ENCODE results near the gene LRRC45.
A peak's percentile ranks its signal among the peaks of the same experiment; 100 is the strongest.

Gene LRRC45

DNA sequence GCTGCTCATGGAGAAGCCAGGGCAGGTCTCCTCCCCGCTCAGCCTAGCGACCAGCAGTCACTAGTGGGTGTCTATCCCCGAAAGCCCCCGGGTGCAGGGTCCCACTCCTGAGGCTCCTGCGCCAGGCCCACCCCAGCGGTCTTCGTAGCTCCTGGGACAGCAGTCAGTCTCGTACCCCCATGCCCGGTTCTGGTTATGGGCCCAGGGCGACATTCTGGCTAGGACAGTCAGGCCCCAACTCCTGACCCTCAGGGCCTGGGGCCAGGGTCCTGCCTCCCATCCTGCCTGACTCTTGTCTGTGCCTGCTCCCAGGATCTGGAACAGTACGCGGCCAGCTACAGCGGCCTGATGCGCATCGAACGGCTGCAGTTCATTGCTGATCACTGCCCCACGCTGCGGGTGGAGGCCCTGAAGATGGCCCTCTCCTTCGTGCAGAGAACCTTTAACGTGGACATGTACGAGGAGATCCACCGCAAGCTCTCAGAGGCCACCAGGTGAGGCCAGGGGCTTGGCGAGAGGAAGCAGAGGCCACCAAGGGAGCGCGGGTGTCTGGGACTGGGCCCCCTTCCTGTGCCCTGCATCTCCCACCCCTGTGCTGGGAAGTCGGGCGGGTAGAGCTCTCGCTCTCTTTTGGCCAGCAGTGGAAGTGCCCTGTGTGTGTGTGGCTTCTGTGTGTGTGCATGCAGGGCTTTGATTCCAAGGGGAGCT, 30.6 kb downstream of the LRRC45 start:
- no peak for DNase-seq

DNA sequence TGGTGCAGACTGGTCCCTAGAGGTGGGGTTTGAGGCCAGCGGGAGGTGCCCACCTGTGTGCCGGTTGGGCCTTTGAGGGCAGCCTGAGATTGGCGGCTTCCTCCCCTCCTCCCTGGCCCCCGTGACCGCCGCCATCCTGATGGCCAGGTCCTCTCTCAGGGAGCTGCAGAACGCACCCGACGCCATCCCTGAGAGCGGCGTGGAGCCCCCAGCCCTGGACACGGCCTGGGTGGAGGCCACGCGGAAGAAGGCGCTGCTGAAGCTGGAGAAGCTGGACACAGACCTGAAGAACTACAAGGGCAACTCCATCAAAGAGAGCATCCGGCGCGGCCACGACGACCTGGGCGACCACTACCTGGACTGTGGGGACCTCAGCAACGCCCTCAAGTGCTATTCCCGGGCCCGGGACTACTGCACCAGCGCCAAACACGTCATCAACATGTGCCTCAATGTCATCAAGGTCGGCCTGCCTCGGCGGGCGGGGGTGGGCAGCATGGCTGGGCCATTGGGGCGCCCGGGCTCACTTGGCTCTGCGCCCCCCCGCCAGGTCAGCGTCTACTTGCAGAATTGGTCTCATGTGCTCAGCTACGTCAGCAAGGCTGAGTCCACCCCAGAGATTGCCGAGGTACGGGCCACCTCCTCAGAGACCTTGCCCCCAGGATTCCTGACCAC, 31.4 kb downstream of the LRRC45 start:
- no peak for DNase-seq

DNA sequence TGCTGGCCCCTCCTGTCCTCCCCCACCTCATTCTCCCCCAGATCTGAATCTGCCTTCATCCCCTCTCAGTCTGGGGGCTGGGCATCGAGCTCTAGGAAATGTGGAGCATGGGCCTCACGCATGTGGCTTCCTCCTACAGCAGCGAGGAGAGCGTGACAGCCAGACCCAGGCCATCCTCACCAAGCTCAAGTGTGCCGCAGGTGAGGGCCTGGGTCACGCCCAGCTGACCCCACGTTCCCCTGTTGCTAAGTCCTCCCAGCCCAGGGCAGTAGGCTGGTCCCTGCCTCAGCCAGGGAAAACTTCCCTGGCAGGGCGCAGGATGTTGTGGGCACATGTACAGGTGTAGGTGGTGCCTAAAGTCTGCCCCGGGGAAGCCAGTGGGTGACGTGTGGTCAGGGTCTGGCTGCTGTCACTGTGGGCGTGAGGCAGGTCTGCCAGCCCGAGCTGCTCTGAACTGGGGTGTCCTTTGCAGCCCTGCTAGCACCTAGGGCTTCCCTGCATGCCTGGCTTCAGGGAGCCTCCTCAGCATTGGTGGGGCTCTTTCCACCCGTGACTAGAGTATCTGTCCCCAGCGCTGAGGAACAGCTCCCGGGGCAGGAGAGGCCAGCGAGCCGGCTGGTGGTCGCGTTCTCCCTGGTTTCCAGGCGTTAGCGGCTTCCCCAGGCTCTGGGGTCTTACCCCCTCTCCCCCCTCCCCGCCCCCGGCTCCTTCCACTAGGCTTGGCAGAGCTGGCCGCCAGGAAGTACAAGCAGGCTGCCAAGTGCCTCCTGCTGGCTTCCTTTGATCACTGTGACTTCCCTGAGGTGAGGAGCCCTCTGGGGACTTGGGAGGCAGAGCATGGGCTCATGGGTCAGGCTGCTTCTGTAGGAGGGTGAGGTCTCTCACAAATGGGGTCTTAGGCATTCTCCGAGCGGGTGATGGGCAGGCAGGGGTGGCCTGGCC, 32.2 kb downstream of the LRRC45 start:
- DNase-seq: no peak

DNA sequence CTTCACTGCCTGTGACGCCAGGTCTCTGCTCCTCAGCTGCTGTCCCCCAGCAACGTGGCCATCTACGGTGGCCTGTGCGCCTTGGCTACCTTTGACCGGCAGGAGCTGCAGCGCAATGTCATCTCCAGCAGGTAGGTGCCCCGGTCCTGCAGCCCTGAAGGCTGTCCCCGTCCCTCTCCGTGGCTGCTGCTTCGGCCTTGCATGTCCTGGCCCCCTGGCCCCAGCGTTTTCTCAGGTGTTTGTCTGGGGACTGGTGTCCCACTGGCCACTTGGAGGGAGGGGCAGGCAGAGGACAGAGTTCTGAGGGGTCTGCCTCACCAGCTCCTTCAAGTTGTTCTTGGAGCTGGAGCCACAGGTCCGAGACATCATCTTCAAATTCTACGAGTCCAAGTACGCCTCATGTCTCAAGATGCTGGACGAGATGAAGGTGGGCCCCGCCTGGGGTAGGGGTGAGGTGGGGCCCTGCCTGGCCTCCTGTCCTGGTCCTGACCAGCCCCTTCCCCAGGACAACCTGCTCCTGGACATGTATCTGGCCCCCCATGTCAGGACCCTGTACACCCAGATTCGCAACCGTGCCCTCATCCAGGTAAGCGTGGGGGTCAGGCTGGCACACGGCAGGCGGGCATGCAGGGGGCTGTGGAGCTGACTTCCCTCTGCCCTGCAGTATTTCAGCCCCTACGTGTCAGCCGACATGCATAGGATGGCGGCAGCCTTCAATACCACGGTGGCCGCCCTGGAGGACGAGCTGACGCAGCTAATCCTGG, 33.0 kb downstream of the LRRC45 start:
- no peak for DNase-seq

GRCh38 chr17:82056729-82057621, 33.9 kb downstream of the LRRC45 start:
- no peak for DNase-seq

DNA sequence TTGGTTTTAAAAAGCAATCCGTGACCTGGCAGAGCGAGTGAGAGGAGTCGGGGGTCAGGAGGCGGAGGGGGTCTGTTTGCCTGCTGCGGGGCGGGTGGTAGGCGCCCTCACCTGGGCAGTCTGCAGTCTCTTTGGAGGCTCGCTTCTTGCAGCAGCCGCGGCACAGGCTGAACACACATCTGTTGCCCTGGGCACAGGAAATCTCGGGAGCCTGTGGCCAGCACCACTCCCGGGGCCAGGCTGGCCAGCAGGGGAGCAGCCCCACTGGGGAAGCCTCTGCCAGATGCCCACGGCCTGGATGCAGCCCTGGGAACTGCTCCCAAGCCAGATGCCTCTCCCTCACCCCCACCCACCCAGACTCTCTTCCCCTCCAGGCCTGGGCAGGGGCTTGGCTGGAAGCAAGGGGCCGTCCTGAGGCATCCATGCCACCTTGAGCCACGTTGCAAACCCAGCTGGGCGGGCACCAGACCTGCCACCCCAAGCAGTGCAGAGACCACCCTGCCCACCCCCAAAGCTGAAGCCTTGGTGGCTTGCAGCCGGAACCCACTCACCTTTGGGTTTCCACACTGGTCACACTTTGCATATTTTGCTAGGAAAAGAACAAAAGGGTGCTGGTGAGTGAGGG, 35.2 kb downstream of the LRRC45 start:
- no peak for DNase-seq

DNA sequence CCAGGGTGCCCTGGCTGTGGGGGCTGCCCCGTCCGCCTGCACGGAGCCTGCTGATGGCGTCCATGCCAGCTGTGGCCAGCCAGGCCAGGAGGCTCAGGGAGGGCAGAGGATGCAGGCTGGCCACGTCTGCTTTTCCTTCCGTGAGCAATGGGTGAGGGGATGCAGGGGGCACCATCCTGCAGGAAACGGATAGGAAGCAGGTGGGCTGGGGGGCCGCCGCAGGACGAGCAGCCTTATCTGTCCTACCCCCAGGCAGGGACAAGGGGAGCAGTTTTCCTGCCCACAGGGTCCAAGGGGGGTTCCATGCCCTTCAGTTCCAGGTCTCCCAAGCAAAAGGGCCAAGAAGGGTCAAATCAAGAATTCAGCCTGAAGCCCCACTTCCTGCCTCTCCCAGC, 35.7 kb downstream of the LRRC45 start:
- DNase-seq: no peak

DNA sequence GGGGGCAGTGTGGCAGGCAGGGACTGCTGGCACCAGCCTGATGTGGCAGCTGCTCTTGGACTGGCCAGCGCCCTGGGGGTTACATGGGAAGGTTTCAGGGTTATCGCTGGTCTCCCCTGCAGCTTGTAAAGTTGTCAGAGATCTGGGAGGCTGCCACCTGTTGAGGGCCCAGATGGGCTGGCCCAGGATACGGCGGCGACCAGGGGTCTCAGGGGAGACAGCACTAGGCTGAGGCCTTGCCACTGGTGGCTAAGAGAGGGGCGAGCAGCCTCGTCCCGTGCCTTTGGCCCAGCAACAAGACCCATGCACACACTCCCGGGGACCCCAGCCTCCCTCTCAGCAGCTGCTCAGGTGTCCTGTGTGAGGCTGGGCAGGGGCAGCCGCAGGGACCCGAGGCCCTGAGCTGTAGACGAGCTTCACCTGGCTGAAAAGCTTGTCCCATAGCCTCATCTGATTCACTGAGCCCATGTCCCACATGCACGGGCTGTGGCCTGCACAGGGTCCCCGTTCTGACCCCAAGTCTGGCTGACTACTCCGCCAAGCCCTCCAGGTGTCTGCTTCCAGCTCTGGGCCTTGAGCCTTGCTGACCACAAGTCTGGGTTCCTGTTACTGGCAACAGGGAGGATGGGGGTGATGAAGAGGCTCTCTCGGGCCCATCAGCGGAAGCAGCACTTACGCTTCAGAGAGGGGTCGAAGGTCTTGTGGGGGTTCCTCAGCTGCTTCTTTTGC, 36.3 kb downstream of the LRRC45 start:
- no peak for DNase-seq

- no peak for DNase-seq
These were observed 36.9 kb downstream of the LRRC45 start for GRCh38 chr17:82060001-82060380.

DNA sequence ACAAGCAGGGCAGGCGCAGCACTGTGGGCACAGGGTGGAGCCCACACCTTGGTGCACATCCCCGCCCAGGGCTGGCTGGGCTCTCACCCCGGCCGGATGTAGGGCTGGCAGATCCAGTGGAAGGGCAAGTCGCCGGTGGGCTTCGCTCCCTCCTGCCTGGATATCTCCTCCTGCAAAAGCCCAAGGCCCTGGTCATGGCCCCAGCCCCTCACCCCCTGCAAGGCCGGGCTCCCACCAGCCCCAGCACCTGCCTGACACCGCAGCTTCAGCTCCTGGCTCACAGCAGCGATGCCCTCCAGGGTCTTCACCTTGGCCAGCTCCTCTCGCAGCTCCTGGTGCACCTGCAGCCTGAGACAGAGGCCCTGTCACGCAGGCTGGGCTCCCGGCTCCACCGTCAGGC, 37.5 kb downstream of the LRRC45 start:
- DNase-seq: no peak

DNA sequence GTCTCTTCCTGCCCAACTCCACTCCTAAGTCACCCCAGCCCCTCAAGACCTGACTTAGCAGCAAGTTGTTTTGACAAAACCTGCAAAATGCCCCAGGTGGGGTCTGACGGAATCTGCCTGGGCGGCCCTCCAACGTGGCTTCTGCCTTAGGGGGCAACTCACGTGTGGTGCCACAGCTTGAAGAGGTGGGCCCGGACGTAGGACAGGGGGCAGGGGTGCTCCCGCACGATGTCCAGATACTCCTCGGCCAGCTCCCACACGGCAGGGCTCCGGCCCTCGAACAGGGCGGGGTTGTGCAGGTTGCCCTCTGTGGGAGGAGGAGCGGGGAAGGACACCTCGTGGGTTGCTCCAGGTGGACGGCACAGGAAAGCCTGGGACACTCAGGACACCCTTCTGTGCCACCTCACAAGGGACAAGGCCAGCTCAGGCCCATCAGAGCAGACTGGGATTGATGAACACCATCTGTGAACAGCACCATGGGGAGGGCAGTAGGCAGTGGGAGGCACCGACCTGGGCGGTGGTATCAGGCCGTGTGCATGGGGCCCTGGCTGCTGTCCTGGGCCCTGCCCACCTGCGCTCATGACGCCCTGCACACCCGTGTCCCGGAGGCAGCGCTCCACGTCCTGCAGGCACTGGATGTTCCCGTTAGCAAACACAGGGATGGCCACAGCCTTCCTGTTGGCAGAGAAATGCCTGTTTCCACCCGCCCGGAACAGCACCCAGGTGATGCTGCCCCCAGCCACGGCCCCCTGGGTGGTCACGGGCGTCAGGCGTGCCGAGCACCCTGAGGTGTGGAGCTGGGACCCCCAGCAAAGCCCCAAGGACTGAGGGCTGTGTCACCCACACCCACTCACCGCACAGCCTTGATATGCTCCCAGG, 38.2 kb downstream of the LRRC45 start:
- no peak for DNase-seq

GRCh38 chr17:82062076-82062983, 39.2 kb downstream of the LRRC45 start:
- DNase-seq: no peak

- no peak for DNase-seq
These were observed 39.9 kb downstream of the LRRC45 start for GRCh38 chr17:82062984-82063368.

DNA sequence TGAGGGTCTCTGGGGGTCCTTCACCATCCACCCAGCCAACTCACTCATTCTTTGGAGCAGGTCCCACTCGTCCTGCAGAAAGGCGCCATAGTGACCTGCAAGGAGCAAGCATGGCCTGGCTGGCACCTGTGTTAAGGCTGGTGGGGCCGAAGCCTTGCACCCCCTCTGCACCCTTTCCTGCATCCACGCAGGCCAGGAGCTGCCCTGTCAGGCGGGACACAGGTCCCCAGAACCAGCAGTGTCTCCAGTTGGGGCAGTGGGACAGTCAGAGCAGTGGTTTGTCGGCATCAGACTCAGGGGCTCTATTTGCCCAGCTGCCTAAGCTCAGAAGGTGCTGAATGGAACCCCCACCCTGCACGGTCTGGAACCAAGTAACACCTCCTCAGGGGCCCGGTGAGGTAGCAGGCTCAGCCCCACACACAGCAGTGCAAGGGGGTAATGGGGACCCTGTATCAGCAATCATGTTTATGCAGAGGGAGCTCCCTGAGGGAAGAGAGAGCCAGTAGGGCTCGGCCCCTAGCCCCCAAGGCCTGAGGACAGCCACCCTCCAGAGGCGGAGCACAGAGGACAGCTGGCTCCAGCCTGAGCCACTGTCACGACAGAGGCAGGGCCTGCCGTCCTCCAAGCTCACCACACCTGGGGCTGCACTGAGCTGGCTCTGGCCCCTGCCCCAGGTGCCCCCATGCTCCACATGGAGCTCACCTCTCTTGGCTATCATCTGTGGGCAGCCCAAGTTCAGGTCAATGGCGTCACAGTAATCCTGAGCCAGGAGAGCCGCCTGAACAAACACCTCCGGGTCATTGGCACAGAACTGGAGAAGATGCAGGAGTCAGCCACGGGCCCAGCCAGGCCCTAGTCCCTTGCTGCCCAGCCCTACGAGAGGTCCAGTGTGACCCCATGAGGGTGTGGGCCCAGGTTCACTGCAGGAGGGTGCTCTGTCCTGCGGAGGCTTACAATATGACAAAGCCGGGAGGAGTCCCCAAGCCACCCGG, 40.6 kb downstream of the LRRC45 start:
- no peak for DNase-seq

- peak; percentile 57 for DNase-seq
These were observed 41.5 kb downstream of the LRRC45 start for GRCh38 chr17:82064433-82065192.

DNA sequence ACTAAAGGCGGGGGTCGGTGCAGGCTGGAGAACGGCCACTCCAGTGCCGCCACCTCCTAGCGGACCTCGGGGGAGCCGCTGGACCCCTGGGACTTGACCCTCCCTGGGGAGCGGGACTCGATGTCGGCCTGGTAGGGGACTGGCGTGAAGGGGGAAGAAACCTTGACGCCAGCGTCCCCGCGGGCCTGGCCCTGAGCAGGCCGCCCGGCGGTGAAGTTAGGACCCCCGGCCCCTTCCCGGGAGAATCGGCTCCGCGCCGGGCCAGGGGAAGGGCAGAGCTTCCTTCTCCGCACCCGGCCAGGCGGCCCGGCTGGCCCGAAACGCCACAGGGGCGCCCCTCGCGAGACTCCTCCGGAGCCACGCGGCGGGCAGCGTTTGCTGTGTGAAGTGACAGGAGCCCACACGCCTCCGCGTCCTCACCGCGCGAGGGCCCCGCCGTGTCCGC, 42.1 kb downstream of the LRRC45 start:
- DNase-seq: no peak

All from NCI-H510A (cell line).